ENCODE measurements around the gene HHIPL1.

The HHIPL1 gene

DNA sequence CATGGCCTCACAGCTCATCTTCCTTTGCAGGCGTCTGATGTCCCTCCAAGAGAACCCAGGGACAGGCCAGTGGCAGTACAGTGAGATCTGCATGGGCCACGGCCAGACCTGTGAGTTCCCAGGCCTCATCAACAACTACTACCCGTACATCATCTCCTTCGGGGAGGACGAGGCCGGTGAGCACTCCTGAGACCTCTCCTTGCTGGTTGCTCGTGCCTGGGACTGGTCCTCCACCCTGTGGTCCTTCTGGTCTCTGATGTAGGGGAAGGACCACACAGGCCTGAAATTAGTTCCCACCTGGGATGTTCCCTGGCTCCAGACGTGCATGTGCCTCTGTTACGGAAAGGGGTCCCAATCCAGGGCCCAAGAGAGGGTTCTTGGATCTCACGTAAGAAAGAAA lies 17.9 kb downstream of the HHIPL1 start:
- TF ChIP-seq EZH2 (IDR thresholded peaks at IDR 0.05; ENCODE audit: borderline replicate concordance, low read depth, low read length, severe bottlenecking): no peak
- TF ChIP-seq, protein P1, sequence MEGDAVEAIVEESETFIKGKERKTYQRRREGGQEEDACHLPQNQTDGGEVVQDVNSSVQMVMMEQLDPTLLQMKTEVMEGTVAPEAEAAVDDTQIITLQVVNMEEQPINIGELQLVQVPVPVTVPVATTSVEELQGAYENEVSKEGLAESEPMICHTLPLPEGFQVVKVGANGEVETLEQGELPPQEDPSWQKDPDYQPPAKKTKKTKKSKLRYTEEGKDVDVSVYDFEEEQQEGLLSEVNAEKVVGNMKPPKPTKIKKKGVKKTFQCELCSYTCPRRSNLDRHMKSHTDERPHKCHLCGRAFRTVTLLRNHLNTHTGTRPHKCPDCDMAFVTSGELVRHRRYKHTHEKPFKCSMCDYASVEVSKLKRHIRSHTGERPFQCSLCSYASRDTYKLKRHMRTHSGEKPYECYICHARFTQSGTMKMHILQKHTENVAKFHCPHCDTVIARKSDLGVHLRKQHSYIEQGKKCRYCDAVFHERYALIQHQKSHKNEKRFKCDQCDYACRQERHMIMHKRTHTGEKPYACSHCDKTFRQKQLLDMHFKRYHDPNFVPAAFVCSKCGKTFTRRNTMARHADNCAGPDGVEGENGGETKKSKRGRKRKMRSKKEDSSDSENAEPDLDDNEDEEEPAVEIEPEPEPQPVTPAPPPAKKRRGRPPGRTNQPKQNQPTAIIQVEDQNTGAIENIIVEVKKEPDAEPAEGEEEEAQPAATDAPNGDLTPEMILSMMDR (IDR thresholded peaks at IDR 0.05; ENCODE audit: borderline replicate concordance, extremely low read depth, low read length, poor library complexity, severe bottlenecking): no peak
- H3K9ac ChIP-seq (ENCODE audit: low read depth, low read length): no peak overlapping the region
- no peak for ATAC-seq (ENCODE audit: insufficient read depth, low read depth)
- no peak for DNase-seq
- H3K36me3 ChIP-seq (ENCODE audit: insufficient read depth, low read length): no peaks in the 10 kb centered on the region
- H3K9me3 ChIP-seq (ENCODE audit: insufficient read depth, low read length, severe bottlenecking): no peaks in the 10 kb centered on the region
- no peak overlapping the region for H3K4me2 ChIP-seq (ENCODE audit: insufficient read depth, low read length)
- H3K4me1 ChIP-seq (ENCODE audit: insufficient read depth, low read length): no peaks in the 10 kb centered on the region
- no peak overlapping the region for H3K4me3 ChIP-seq (ENCODE audit: low read depth in 1 of 2, low read length in 2 of 2)
- peaks cover 5% of the 10 kb centered on the region for H4K20me1 ChIP-seq (ENCODE audit: insufficient read depth, low read length)
- no peak overlapping the region for H2AFZ ChIP-seq (ENCODE audit: low read depth, low read length)
- no peaks in the 10 kb centered on the region for H3K79me2 ChIP-seq (ENCODE audit: insufficient read depth, low read length)
- peaks cover 6% of the 10 kb centered on the region for H3K27me3 ChIP-seq (ENCODE audit: insufficient read depth, low read length, poor library complexity)
- no peak overlapping the region for H3K27ac ChIP-seq (ENCODE audit: low read length)

DNA sequence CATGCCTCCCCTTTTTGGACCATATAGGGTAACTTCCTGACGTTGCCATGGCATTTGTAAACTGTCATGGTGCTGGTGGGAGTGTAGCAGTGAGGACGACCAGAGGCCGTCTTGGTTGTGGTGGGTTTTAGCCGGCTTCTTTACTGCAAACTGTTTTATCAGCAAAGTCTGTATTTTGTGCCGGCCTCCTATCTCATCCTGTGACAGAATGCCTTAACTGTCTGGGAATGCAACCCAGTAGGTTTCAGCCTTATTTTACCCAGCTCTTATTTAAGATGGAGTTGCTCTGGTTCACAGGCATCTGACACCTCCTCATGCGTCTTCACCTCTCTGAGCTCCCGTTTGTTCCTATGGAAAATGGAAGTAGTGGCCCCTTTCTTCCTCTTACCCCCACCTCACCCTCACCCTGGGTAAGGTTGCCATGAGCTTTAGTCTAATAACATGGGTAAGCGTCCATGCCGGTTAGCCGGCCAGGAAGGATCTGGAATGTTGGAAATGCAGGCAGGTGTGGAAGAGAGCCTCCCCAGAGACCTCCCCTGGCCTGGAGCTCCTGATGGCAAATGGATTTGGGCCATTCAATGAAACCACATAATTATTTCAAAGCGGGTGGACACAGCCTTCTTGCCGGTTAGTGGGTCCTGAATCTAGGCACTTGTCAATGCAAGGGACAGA lies 18.6 kb downstream of the HHIPL1 start:
- Histone ChIP-seq H3K4me2 (ENCODE audit: insufficient read depth, low read length) (no peak overlapping the region), H3K9me3 (ENCODE audit: insufficient read depth, low read length, severe bottlenecking) (no peaks in the 10 kb centered on the region), H4K20me1 (ENCODE audit: insufficient read depth, low read length) (peaks cover 5% of the 10 kb centered on the region), H2AFZ (ENCODE audit: low read depth, low read length) (no peak overlapping the region), H3K4me1 (ENCODE audit: insufficient read depth, low read length) (no peaks in the 10 kb centered on the region), H3K36me3 (ENCODE audit: insufficient read depth, low read length) (no peaks in the 10 kb centered on the region), H3K79me2 (ENCODE audit: insufficient read depth, low read length) (no peaks in the 10 kb centered on the region), H3K4me3 (ENCODE audit: low read depth in 1 of 2, low read length in 2 of 2) (no peak overlapping the region), H3K9ac (ENCODE audit: low read depth, low read length) (no peak overlapping the region), H3K27ac (ENCODE audit: low read length) (no peak overlapping the region), H3K27me3 (ENCODE audit: insufficient read depth, low read length, poor library complexity) (peaks cover 6% of the 10 kb centered on the region)
- ATAC-seq (ENCODE audit: insufficient read depth, low read depth): no peak
- no peak for DNase-seq
- no peak for TF ChIP-seq EZH2 (IDR thresholded peaks at IDR 0.05; ENCODE audit: borderline replicate concordance, low read depth, low read length, severe bottlenecking)
- TF ChIP-seq, protein P1 (IDR thresholded peaks at IDR 0.05; ENCODE audit: borderline replicate concordance, extremely low read depth, low read length, poor library complexity, severe bottlenecking): no peak

DNA sequence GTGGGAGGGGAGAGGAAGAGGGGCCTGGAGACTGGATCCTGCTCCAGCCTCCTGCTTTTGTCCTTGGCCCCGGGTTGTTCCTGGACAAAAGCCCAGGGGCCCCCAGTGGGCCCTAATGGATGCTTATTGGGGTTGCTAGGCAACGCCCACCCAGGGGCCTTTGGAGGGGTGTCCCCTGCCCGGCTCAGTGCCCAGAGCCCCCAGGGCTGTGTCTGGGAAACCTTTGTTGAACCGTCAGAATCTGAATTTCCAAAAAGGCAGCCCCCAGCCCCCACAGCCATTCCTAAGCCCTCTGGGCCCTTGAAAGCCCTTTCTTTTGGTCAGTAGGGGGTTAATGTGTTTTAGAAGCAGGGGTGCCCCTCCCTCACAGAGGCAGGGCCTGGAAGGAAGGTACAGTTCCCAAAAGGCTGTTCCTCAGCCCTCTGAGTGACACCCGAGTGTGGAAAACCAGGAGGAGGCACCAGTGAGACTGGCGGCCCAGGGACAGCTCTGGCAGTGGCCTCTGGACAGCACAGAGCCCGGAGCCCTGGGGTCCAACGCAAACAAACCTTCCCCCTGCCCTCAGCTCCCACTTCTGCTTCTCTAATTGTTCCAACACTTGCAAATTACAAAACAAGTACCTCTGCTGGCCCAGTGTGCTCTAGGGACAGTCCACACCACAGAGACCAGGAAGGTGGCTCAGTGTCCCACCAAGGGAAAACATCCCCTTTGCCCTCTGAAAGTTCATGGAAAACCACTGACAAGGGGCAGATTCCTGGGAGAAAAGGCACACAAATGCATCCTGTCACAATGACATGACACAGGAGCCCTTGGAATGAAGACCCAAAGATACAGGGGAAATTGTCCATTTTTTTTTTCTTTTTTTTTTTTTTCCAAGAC lies 19.4 kb downstream of the HHIPL1 start:
- H3K4me1 ChIP-seq (ENCODE audit: insufficient read depth, low read length): no peaks in the 10 kb centered on the region
- H3K27ac ChIP-seq (ENCODE audit: low read length): no peak overlapping the region
- no peak overlapping the region for H2AFZ ChIP-seq (ENCODE audit: low read depth, low read length)
- H3K27me3 ChIP-seq (ENCODE audit: insufficient read depth, low read length, poor library complexity): peaks cover 6% of the 10 kb centered on the region
- H3K79me2 ChIP-seq (ENCODE audit: insufficient read depth, low read length): no peaks in the 10 kb centered on the region
- peaks cover 5% of the 10 kb centered on the region for H4K20me1 ChIP-seq (ENCODE audit: insufficient read depth, low read length)
- TF ChIP-seq, protein P1 (IDR thresholded peaks at IDR 0.05; ENCODE audit: borderline replicate concordance, extremely low read depth, low read length, poor library complexity, severe bottlenecking): no peak
- no peak for TF ChIP-seq EZH2 (IDR thresholded peaks at IDR 0.05; ENCODE audit: borderline replicate concordance, low read depth, low read length, severe bottlenecking)
- H3K4me2 ChIP-seq (ENCODE audit: insufficient read depth, low read length): no peak overlapping the region
- H3K36me3 ChIP-seq (ENCODE audit: insufficient read depth, low read length): no peaks in the 10 kb centered on the region
- no peaks in the 10 kb centered on the region for H3K9me3 ChIP-seq (ENCODE audit: insufficient read depth, low read length, severe bottlenecking)
- no peak for ATAC-seq (ENCODE audit: insufficient read depth, low read depth)
- H3K4me3 ChIP-seq (ENCODE audit: low read depth in 1 of 2, low read length in 2 of 2): no peak overlapping the region
- no peak overlapping the region for H3K9ac ChIP-seq (ENCODE audit: low read depth, low read length)
- no peak for DNase-seq
